ENCODE results near the gene FAM200C. TPM values are rescaled to one million over a fixed set of nuclear protein-coding genes. Genes with fewer than 3 reads are reported as not detected.

The FAM200C gene
- total and polyA plus RNA-seq, 8 donors: 0.79 to 3.7 (median 2.1) TPM

DNA sequence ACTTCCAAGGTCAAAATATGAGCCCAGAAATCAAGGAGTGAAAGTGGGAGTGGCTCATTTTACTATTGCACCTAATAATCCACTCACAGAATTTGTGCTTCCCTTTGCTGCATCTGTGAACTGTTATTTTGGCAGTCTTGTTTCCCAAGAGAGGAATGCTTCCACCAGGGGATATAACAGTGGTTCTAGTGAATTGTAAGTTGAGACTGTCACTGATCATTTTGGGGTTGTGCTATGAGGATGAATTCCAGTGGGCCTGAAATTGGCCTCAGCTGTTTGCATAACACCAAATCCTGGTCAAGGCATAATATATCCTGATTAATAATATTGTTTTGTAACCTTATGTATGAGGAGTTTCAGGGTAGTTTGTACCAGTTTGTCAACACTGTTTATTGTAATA is 14.4 kb downstream of the FAM200C start:
- intact Hi-C loops (cut with DNase I): no loop called here
- Histone ChIP-seq H3K4me1 (no peaks in the 10 kb centered on the region), H3K27ac (no peak overlapping the region), H3K9me3 (no peaks in the 10 kb centered on the region), H3K27me3 (no peaks in the 10 kb centered on the region), H3K36me3 (no peaks in the 10 kb centered on the region), H3K4me3 (no peak overlapping the region)
- FAIRE-seq (no peak), DNase-seq (no peak), ATAC-seq (no peak)
- TF ChIP-seq, protein P1, sequence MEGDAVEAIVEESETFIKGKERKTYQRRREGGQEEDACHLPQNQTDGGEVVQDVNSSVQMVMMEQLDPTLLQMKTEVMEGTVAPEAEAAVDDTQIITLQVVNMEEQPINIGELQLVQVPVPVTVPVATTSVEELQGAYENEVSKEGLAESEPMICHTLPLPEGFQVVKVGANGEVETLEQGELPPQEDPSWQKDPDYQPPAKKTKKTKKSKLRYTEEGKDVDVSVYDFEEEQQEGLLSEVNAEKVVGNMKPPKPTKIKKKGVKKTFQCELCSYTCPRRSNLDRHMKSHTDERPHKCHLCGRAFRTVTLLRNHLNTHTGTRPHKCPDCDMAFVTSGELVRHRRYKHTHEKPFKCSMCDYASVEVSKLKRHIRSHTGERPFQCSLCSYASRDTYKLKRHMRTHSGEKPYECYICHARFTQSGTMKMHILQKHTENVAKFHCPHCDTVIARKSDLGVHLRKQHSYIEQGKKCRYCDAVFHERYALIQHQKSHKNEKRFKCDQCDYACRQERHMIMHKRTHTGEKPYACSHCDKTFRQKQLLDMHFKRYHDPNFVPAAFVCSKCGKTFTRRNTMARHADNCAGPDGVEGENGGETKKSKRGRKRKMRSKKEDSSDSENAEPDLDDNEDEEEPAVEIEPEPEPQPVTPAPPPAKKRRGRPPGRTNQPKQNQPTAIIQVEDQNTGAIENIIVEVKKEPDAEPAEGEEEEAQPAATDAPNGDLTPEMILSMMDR (IDR thresholded peaks at IDR 0.05): no peak

DNA sequence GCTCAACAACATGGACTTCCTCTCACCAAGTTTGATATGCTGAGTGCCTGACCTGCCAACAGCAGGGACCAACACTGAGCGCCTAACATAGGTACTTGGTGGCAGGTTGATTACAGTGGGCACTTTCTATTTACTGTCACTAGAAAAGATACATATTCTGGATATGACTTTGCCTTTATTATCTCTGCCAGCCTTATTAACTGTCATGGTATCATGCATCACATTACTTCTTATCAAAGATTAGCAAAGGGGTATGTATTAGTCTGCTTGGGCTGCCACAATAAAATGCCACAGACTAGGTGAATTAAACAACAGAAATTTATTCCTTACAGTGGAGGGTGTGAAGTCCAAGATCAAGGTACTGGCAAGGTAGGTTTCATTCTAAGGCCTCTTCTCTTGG is 15.2 kb downstream of the FAM200C start:
- Histone ChIP-seq H3K27me3 (no peaks in the 10 kb centered on the region), H3K27ac (no peak overlapping the region), H3K4me1 (no peaks in the 10 kb centered on the region), H3K36me3 (no peaks in the 10 kb centered on the region), H3K9me3 (no peaks in the 10 kb centered on the region), H3K4me3 (no peak overlapping the region)
- intact Hi-C loops (cut with DNase I): no loop called here
- no peak for DNase-seq
- no peak for FAIRE-seq
- no peak for ATAC-seq
- TF ChIP-seq, protein P1 (IDR thresholded peaks at IDR 0.05): no peak
- WGBS, 2 donors: 97 to 100% methylated on average over 1 of the region's 1 CpG

DNA sequence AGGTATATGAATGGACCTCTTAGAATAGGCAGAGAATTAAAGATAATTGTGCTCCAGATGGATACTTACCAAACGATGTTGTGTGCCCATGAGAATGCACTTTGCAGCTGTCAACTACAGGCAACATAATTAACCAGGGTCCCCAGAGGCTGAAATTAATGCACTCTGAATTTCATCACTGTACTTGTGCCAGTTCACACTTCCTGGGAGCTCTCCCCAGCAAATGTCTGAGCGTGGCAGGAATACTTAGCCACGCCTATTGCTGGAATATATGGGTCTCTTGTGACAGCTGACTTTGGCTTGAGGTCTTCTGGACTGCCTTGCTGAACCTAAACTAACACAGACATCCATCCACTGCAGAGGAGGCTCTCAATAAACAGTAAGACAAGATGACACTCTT is 17.5 kb downstream of the FAM200C start:
- intact Hi-C loops (cut with DNase I): no loop called here
- Histone ChIP-seq H3K9me3 (no peaks in the 10 kb centered on the region), H3K36me3 (no peaks in the 10 kb centered on the region), H3K27ac (no peak overlapping the region), H3K4me3 (no peak overlapping the region), H3K27me3 (no peaks in the 10 kb centered on the region), H3K4me1 (no peaks in the 10 kb centered on the region)
- TF ChIP-seq, protein P1 (IDR thresholded peaks at IDR 0.05): no peak
- 60 to 68% methylated on average over 3 of the region's 3 CpGs for WGBS, 2 donors
- ATAC-seq (no peak), FAIRE-seq (no peak), DNase-seq (no peak)

DNA sequence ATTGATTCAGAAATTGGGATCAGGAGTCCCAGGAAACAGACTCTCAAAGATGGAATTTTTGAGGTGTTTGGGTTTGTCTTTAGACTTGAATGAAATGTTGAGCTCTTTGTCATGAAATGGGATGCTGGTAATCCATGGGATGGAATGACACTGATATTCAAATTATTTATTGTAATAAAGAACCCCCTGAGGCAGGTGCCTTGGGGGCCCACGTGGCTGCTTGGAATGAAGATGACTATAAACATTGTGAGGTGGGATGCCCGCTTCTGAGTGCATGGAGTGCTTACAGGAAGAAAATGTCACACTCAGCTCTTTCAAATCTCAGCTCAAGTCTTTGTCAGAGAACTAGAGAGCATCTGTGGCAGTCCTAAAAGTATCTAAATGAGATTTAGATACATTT is 19.8 kb downstream of the FAM200C start:
- Histone ChIP-seq H3K4me3 (no peak overlapping the region), H3K9me3 (no peaks in the 10 kb centered on the region), H3K36me3 (no peaks in the 10 kb centered on the region), H3K27me3 (no peaks in the 10 kb centered on the region), H3K4me1 (no peaks in the 10 kb centered on the region), H3K27ac (no peak overlapping the region)
- ATAC-seq: no peak
- TF ChIP-seq, protein P1 (IDR thresholded peaks at IDR 0.05): no peak
- 59 to 70% methylated on average over 2 of the region's 2 CpGs for WGBS, 2 donors
- no peak for DNase-seq
- intact Hi-C loops (cut with DNase I): no loop called here
- FAIRE-seq: no peak

DNA sequence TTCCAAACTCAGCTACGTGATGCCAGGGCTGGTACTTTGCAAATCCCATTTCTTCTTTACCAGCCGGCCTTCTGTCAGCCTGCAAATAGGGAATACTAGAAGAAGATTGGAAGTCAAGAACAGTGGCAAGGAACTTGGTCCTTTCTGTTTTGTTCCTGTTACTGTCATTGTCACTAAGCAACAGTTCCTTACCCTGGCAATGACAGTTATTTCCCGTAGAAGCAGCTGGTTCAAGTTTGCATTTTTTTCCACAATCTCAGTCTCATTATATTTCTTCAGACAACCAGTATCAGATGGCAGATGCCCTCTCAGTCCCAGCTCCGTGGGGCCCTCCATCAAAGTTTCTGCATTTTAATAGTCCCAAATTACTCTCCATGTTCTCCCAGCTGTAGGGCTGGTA is 20.3 kb downstream of the FAM200C start:
- no peak for DNase-seq
- H3K4me1 ChIP-seq: no peaks in the 10 kb centered on the region
- no peaks in the 10 kb centered on the region for H3K36me3 ChIP-seq
- H3K9me3 ChIP-seq: no peaks in the 10 kb centered on the region
- no peak overlapping the region for H3K27ac ChIP-seq
- WGBS, 2 donors: 60 to 64% methylated on average over 4 of the region's 4 CpGs
- H3K27me3 ChIP-seq: no peaks in the 10 kb centered on the region
- TF ChIP-seq, protein P1 (IDR thresholded peaks at IDR 0.05): no peak
- ATAC-seq: no peak
- H3K4me3 ChIP-seq: no peak overlapping the region
- FAIRE-seq: no peak
- intact Hi-C loops (cut with DNase I): no loop called here
